Measurements from ENCODE around the gene CLUH. TPM values are rescaled to one million over a fixed set of nuclear protein-coding genes. Genes with fewer than 3 reads are reported as not detected.

Gene CLUH
- polyA plus RNA-seq, 2 of the 4 experiments (the other 2 are of a cell fraction): 23.6 to 93.1 TPM

DNA sequence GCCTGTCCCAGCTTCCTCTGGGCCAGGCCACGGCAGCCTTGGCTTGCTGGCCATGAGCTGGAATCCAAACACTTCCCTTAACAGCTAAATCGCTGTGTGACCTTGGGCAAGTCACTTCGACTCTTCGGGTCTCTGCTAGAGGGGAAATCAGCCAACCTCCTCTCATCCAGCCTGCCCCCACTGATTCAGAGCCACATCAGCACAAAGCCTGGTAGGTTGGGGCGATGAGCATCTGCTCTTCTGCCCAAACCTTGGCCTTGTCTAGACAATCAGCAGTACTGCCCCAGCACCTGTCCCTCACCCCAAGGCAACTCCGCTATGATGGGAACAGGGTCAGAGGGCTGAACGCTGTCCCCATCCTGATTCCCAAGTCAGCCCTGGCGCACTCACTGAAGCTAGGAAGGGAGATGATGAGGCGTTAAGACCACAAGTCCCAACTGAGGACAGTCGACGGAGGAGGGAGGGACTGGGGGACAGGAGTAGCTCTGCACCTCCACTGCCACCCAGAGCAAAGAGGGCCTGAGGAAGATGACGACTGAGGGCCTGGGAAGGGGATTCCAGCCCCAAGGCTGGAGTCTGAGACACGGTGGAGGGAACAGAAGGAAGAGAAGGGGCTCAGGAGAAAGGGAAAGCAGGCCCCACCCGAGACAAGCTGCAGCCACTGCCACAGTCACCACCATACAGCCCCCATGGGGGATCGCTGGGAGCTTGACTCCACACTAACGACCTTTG, 1.3 kb downstream of the CLUH start:
- peak overlapping the region; percentile 95 for H3K4me2 ChIP-seq
- WGBS (ENCODE audit: missing lambda C conversion rate): 29% methylated on average over 15 of the region's 16 CpGs

DNA sequence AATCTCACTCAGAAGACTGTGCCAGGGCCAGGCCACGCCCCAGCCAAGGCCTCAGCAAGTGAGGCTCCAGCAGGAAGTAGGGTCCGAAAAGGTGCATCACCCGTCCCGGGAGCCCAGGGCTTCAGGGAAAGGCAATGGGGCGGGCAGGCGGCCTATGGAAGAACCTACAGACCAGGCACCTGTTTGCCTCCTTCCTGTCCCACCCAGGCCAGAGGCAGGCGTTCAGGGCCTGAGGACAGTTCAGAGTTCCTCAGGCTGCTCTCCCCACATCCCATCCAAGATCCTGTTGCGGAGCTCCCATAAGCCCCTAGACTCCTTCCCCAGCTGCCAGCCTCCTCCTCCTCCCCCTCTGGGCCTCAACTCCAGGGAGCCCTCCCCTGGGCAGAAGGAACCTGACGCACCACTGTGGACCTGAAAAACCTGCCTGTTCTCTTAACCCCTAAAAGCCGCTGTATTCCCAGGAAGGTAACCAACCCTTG, 2.3 kb downstream of the CLUH start:
- Histone ChIP-seq H3K4me1 (peaks cover 56% of the 10 kb centered on the region), H3K27ac (peak overlapping the region; percentile 38 to 95; a peak in 5 of 6 replicates), H3K4me3 (peak overlapping the region; percentile 96), H3K4me2 (peak overlapping the region; percentile 95), H3K9me3 (no peaks in the 10 kb centered on the region)
- WGBS (ENCODE audit: missing lambda C conversion rate): 52% methylated on average over 10 of the region's 10 CpGs
- ChIA-PET CTCF (interaction anchor here (1.7 to 2.2 kb wide), 2 partner anchors 16 to 34 kb away, joined by 5 to 7 read pairs; no protein-coding TSS in a partner anchor), POLR2A (no interaction called here)
- peak in 1 of 2 experiments; percentile 49 for DNase-seq (ENCODE audit: low read depth in 1 of 2, low spot score in 1 of 2)
- no peak for TF ChIP-seq POLR2A (IDR thresholded peaks at IDR 0.05; ENCODE audit: low read length)
- TF ChIP-seq, protein P1, sequence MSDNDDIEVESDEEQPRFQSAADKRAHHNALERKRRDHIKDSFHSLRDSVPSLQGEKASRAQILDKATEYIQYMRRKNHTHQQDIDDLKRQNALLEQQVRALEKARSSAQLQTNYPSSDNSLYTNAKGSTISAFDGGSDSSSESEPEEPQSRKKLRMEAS (IDR thresholded peaks at IDR 0.05): no peak
- no peak for TF ChIP-seq EP300 (IDR thresholded peaks at IDR 0.05)
- TF ChIP-seq JUN (IDR thresholded peaks at IDR 0.05): no peak
- ATAC-seq: peak in 1 of 2 experiments; percentile 32; a peak in 3 of 6 replicates
- no peak for FAIRE-seq

More for the DNA sequence above, 1.3 kb downstream of the CLUH start:
- peak in 1 of 2 experiments; percentile 1; a peak in 1 of 6 replicates for ATAC-seq
- FAIRE-seq: no peak
- ChIA-PET CTCF (interaction anchor here (1.0 to 2.2 kb wide), 6 partner anchors 14 to 328 kb away, joined by 4 to 7 read pairs (median 5); no protein-coding TSS in a partner anchor), POLR2A (interaction anchor here (0.5 kb wide), 1 partner anchor 25 kb away, joined by 5 read pairs; no protein-coding TSS in a partner anchor)
- TF ChIP-seq, protein P2, sequence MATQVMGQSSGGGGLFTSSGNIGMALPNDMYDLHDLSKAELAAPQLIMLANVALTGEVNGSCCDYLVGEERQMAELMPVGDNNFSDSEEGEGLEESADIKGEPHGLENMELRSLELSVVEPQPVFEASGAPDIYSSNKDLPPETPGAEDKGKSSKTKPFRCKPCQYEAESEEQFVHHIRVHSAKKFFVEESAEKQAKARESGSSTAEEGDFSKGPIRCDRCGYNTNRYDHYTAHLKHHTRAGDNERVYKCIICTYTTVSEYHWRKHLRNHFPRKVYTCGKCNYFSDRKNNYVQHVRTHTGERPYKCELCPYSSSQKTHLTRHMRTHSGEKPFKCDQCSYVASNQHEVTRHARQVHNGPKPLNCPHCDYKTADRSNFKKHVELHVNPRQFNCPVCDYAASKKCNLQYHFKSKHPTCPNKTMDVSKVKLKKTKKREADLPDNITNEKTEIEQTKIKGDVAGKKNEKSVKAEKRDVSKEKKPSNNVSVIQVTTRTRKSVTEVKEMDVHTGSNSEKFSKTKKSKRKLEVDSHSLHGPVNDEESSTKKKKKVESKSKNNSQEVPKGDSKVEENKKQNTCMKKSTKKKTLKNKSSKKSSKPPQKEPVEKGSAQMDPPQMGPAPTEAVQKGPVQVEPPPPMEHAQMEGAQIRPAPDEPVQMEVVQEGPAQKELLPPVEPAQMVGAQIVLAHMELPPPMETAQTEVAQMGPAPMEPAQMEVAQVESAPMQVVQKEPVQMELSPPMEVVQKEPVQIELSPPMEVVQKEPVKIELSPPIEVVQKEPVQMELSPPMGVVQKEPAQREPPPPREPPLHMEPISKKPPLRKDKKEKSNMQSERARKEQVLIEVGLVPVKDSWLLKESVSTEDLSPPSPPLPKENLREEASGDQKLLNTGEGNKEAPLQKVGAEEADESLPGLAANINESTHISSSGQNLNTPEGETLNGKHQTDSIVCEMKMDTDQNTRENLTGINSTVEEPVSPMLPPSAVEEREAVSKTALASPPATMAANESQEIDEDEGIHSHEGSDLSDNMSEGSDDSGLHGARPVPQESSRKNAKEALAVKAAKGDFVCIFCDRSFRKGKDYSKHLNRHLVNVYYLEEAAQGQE (IDR thresholded peaks at IDR 0.05): peak; percentile 50; the same call in 1 of the 2 replicates
- TF ChIP-seq ZSCAN20 (CRISPR knock-in tag; IDR thresholded peaks at IDR 0.05): no peak
- Histone ChIP-seq H3K27ac (peak overlapping the region; percentile 95 to 96), H3K4me1 (peaks cover 56% of the 10 kb centered on the region), H3K4me3 (peak overlapping the region; percentile 96), H3K9me3 (no peaks in the 10 kb centered on the region)
- DNase-seq (ENCODE audit: low read depth in 1 of 2, low spot score in 1 of 2): no peak

DNA sequence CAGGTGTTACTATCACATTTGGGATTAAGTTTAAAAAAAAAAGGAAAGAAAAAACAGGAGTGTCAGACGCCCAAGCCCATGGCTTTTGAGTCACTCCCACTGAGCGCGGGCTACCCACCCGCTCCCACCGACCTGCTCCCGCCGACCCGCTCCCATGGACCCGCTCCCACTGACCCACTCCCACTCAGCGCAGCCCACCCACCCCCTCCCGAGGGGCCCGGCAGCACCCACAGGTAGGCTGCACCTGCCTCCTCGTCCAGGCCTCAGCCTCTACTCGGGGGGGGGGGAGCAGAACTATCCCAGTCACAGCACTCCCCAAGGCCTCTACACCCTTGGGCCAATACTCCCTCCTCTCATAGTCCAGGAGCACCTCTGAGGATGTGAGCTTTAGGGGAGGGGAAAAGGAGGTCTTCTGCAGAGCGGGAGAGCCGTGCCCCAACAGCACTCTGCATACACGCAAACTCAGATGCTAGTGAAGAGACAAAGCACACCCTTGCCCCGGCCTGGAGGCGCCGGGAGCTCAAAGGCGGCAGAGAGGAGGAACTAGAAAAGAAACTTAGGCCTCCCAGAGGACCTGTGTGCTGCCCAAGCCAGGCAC, 2.9 kb downstream of the CLUH start:
- TF ChIP-seq FOXS1 (CRISPR knock-in tag; IDR thresholded peaks at IDR 0.05) (no peak), EP300 (IDR thresholded peaks at IDR 0.05) (no peak), CHD2 (IDR thresholded peaks at IDR 0.05; ENCODE audit: low read length, partially characterized antibody) (no peak), JUN (IDR thresholded peaks at IDR 0.05) (no peak), NR3C1 (IDR thresholded peaks at IDR 0.05) (no peak), ZC3H11A (IDR thresholded peaks at IDR 0.05) (no peak), CBX2 (IDR thresholded peaks at IDR 0.05; ENCODE audit: borderline replicate concordance, low read depth) (no peak)
- TF ChIP-seq, protein P1 (IDR thresholded peaks at IDR 0.05): no peak
- TF ChIP-seq, protein P3, sequence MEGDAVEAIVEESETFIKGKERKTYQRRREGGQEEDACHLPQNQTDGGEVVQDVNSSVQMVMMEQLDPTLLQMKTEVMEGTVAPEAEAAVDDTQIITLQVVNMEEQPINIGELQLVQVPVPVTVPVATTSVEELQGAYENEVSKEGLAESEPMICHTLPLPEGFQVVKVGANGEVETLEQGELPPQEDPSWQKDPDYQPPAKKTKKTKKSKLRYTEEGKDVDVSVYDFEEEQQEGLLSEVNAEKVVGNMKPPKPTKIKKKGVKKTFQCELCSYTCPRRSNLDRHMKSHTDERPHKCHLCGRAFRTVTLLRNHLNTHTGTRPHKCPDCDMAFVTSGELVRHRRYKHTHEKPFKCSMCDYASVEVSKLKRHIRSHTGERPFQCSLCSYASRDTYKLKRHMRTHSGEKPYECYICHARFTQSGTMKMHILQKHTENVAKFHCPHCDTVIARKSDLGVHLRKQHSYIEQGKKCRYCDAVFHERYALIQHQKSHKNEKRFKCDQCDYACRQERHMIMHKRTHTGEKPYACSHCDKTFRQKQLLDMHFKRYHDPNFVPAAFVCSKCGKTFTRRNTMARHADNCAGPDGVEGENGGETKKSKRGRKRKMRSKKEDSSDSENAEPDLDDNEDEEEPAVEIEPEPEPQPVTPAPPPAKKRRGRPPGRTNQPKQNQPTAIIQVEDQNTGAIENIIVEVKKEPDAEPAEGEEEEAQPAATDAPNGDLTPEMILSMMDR (IDR thresholded peaks at IDR 0.05): no peak
- TF ChIP-seq, protein P4, sequence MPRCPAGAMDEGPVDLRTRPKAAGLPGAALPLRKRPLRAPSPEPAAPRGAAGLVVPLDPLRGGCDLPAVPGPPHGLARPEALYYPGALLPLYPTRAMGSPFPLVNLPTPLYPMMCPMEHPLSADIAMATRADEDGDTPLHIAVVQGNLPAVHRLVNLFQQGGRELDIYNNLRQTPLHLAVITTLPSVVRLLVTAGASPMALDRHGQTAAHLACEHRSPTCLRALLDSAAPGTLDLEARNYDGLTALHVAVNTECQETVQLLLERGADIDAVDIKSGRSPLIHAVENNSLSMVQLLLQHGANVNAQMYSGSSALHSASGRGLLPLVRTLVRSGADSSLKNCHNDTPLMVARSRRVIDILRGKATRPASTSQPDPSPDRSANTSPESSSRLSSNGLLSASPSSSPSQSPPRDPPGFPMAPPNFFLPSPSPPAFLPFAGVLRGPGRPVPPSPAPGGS (IDR thresholded peaks at IDR 0.05): no peak
- ChIA-PET CTCF (interaction anchor here (0.9 to 2.2 kb wide), 5 partner anchors 10 to 253 kb away, joined by 3 to 8 read pairs (median 7); no protein-coding TSS in a partner anchor), POLR2A (no interaction called here)
- FAIRE-seq (no peak), DNase-seq (ENCODE audit: low read depth in 1 of 2, low spot score in 1 of 2) (no peak), ATAC-seq (no peak)
- Histone ChIP-seq H3K4me2 (peak overlapping the region; percentile 95), H3K9me3 (no peaks in the 10 kb centered on the region), H3K4me3 (peak overlapping the region; percentile 96; the same call in 1 of the 3 replicates), H3K27ac (peak overlapping the region; percentile 38 to 95; a peak in 5 of 6 replicates), H3K4me1 (peaks cover 56% of the 10 kb centered on the region)
- WGBS (ENCODE audit: missing lambda C conversion rate): 87% methylated on average over 18 of the region's 21 CpGs

All from A549 (cell line).